ENCODE results near the gene ANO10. TPM values are rescaled to one million over a fixed set of nuclear protein-coding genes. Genes with fewer than 3 reads are reported as not detected.

ANO10 gene
- total and polyA plus RNA-seq, 2 of the 8 experiments (the other 6 are each of a cell fraction or from before 2014, with no cell fraction given), result 38.0 to 53.2 TPM

- Histone ChIP-seq H3K4me3 (ENCODE audit: extremely low read depth in 1 of 4, insufficient read depth in 2 of 4, low read depth in 3 of 4, low read length in 4 of 4) (no peak overlapping the region), H3K9me3 (ENCODE audit: insufficient read depth in 2 of 2, low read depth in 1 of 2, low read length in 1 of 2) (0 out of 4 replicates have a peak, but pooled peaks cover 0 to 3% of the 10 kb centered on the region in 2 experiments), H2BK15ac (ENCODE audit: low read length) (no peak overlapping the region), H3K23me2 (ENCODE audit: low read depth, low read length) (no peaks in the 10 kb centered on the region), H3K79me2 (ENCODE audit: control insufficient read depth in 1 of 2, insufficient read depth in 2 of 2, low read length in 2 of 2) (no peaks in the 10 kb centered on the region), H2AK5ac (ENCODE audit: low read depth, low read length) (no peak overlapping the region), H3K23ac (ENCODE audit: insufficient read length) (no peak overlapping the region), H3K4me2 (ENCODE audit: insufficient read depth in 1 of 2, low read depth in 2 of 2, low read length in 2 of 2) (no peak overlapping the region), H3K18ac (ENCODE audit: extremely low read depth, low read length) (no peak overlapping the region), H3K4ac (replicated peaks; ENCODE audit: insufficient read length, low read depth, low read length) (no peak overlapping the region), H3K14ac (ENCODE audit: insufficient read length) (no peak overlapping the region), H3K79me1 (ENCODE audit: low read depth, low read length) (no peaks in the 10 kb centered on the region), H3K27ac (ENCODE audit: low read depth, low read length) (no peak overlapping the region), H3K4me1 (replicated peaks in 1 of 4; ENCODE audit: control insufficient read depth in 3 of 4, insufficient read depth in 4 of 4, low read length in 3 of 4) (no peaks in the 10 kb centered on the region), H2AFZ (ENCODE audit: low read length) (no peak overlapping the region), H3K36me3 (ENCODE audit: control insufficient read depth in 2 of 4, insufficient read depth in 4 of 4, low read length in 3 of 4) (no peaks in the 10 kb centered on the region; a peak in 1 of 8 replicates), H2BK20ac (ENCODE audit: low read length) (no peak overlapping the region), H4K91ac (replicated peaks; ENCODE audit: insufficient read length, low read length) (no peak overlapping the region), H2BK120ac (replicated peaks; ENCODE audit: low read depth, low read length) (no peak overlapping the region), H3K9ac (replicated peaks in 1 of 4; ENCODE audit: extremely low read depth in 1 of 4, low read depth in 3 of 4, low read length in 3 of 4) (no peak overlapping the region), H2BK5ac (ENCODE audit: low read depth, low read length) (no peak overlapping the region), H4K5ac (ENCODE audit: insufficient read length, low read depth, low read length) (no peak overlapping the region), H4K20me1 (replicated peaks in 1 of 2; ENCODE audit: control insufficient read depth in 1 of 2, insufficient read depth in 2 of 2, low read length in 2 of 2) (no peaks in the 10 kb centered on the region), H3K56ac (replicated peaks; ENCODE audit: insufficient read length, low read depth, low read length) (no peak overlapping the region), H3K27me3 (replicated peaks in 1 of 4; ENCODE audit: control insufficient read depth in 3 of 4, extremely low read depth in 1 of 4, insufficient read depth in 3 of 4, low read length in 3 of 4) (no peaks in the 10 kb centered on the region), H4K8ac (ENCODE audit: extremely low read depth, insufficient read depth, low read length) (no peak overlapping the region), H2BK12ac (ENCODE audit: low read depth, low read length) (no peak overlapping the region)
- no peak for TF ChIP-seq TCF12 (IDR thresholded peaks at IDR 0.05; ENCODE audit: low read depth, low read length)
- FAIRE-seq, result no peak
- ChIA-PET CTCF (ENCODE audit: partially characterized antibody) (no interaction called here), POLR2A (ENCODE audit: partially characterized antibody) (interaction anchor here (1.1 kb wide), 1 partner anchor 10 kb away, joined by 3 read pairs; no protein-coding TSS in a partner anchor)
- DNase-seq (ENCODE audit: low read depth in 1 of 2, low spot score in 2 of 2), result no peak
Observed at GRCh38 chr3:43528498-43529099, 93.2 kb downstream of the ANO10 start.

Data from H1 (cell line).